ENCODE results near the gene AARS2. TPM values are rescaled to one million over a fixed set of nuclear protein-coding genes. Genes with fewer than 3 reads are reported as not detected.
A peak's percentile ranks its signal among the peaks of the same experiment; 100 is the strongest.

AARS2 gene
- total RNA-seq, 4 donors from 2014 or later = 13.9 to 17.7 (median 16.4) TPM

- Histone ChIP-seq H3K4me3 (no peak overlapping the region), H3K4me1 (no peaks in the 10 kb centered on the region), H3K27me3 (no peaks in the 10 kb centered on the region), H3K9me3 (no peaks in the 10 kb centered on the region), H3K36me3 (peaks cover 97% of the 10 kb centered on the region), H3K27ac (no peak overlapping the region)
- TF ChIP-seq CTCF (IDR thresholded peaks at IDR 0.05) (no peak), POLR2AphosphoS5 (IDR thresholded peaks at IDR 0.05) (no peak), EP300 (IDR thresholded peaks at IDR 0.05) (no peak), POLR2A (IDR thresholded peaks at IDR 0.05) (no peak)
- peak in 1 of 2 donors; percentile 42 for DNase-seq (ENCODE audit: low spot score in 2 of 2)
- WGBS = 84% methylated on average over 5 of the region's 5 CpGs
These were observed 7.9 kb downstream of the AARS2 start for GRCh38 chr6:44305200-44305725.

GRCh38 chr6:44304282-44305199, 8.6 kb downstream of the AARS2 start:
- peaks cover 93% of the 10 kb centered on the region for H3K36me3 ChIP-seq
- DNase-seq (ENCODE audit: low spot score in 2 of 2) = no peak

GRCh38 chr6:44303842-44304241, 9.3 kb downstream of the AARS2 start:
- H3K4me1 ChIP-seq = no peaks in the 10 kb centered on the region
- H3K27me3 ChIP-seq = no peaks in the 10 kb centered on the region
- peak in 1 of 2 donors; percentile 59 for DNase-seq (ENCODE audit: low spot score in 2 of 2)
- H3K36me3 ChIP-seq = peaks cover 86% of the 10 kb centered on the region
- TF ChIP-seq POLR2AphosphoS5 (IDR thresholded peaks at IDR 0.05) (no peak), EP300 (IDR thresholded peaks at IDR 0.05) (no peak), POLR2A (IDR thresholded peaks at IDR 0.05) (no peak), CTCF (IDR thresholded peaks at IDR 0.05) (no peak)
- 95% methylated on average over 6 of the region's 6 CpGs for WGBS
- H3K4me3 ChIP-seq = no peak overlapping the region
- no peaks in the 10 kb centered on the region for H3K9me3 ChIP-seq
- H3K27ac ChIP-seq = no peak overlapping the region

More at GRCh38 chr6:44304282-44305199, 8.6 kb downstream of the AARS2 start:
- H3K4me3 ChIP-seq = no peak overlapping the region
- no peak overlapping the region for H3K27ac ChIP-seq
- H3K27me3 ChIP-seq = no peaks in the 10 kb centered on the region
- WGBS = 75% methylated on average over 15 of the region's 25 CpGs
- TF ChIP-seq CTCF (IDR thresholded peaks at IDR 0.05) (peak; percentile 12 to 67), EP300 (IDR thresholded peaks at IDR 0.05) (no peak)
- H3K4me1 ChIP-seq = no peaks in the 10 kb centered on the region
- H3K9me3 ChIP-seq = no peaks in the 10 kb centered on the region

GRCh38 chr6:44302856-44303255, 10.3 kb downstream of the AARS2 start:
- Histone ChIP-seq H3K27ac (no peak overlapping the region), H3K4me1 (peaks cover 3% of the 10 kb centered on the region), H3K9me3 (no peaks in the 10 kb centered on the region), H3K4me3 (no peak overlapping the region), H3K27me3 (no peaks in the 10 kb centered on the region), H3K36me3 (peaks cover 79% of the 10 kb centered on the region)
- TF ChIP-seq POLR2A (IDR thresholded peaks at IDR 0.05) (no peak), POLR2AphosphoS5 (IDR thresholded peaks at IDR 0.05) (no peak), CTCF (IDR thresholded peaks at IDR 0.05) (no peak), EP300 (IDR thresholded peaks at IDR 0.05) (no peak)
- peak in 1 of 2 donors; percentile 67 for DNase-seq (ENCODE audit: low spot score in 2 of 2)
- 88% methylated on average over 12 of the region's 12 CpGs for WGBS
